ENCODE data around the gene CARHSP1.
"Not testable (repeated sequence)": the region's sequence is repeated elsewhere in the genome, so short reads cannot be mapped to it uniquely, and the experiment has no call there.

Gene CARHSP1

DNA sequence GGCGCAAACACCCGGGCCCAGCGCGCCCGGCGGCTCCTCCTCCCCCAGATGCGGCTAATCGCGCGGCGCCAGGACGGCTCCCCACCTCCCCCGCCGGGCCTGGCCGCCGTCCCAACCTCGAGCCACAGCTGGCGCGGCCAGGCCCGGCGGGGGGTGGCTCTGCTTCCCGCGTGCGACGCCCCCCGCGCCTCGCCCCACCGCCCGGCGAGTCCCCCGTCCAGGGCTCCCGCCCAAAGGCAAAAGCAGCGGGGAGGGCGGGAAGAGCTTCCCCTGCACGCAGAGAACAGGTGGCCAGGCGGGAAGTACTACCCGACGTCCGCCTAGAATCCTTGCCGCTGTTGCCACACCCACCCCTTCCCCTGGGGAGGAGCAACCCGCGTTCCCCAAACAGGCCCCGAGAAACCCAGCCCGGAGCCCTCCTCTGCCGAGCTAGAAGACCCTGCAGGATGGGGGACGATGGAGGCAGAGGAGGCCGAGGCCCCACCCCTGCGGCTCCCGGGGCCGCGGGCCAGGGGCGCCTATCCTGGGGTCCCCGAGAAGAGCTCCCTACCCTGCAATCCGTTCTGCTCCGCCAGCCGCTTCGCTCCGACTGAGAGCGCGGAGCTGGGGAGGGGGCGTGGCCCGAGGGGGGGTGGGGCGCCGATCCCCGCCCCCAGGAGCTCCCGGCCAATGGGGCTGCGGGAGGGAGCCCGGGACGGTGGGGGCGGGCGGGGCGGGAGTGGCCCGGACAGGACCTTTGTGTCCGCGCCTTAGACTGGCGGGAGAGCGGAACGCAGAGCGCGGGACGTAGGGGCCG is at the start of gene CARHSP1:
Gene CARHSP1 (minus strand): TSS at position 591 of the 796 bp plus-strand sequence. CDS start 9,678 bp downstream, outside the sequence.
- peak; percentile 54 for DNase-seq

GRCh38 chr16:8917336-8917735 is 48.5 kb upstream of the CARHSP1 start:
- DNase-seq, result not testable (repeated sequence)

- DNase-seq, result no peak
Measured at GRCh38 chr16:8916541-8917225, 47.9 kb upstream of the CARHSP1 start.

DNA sequence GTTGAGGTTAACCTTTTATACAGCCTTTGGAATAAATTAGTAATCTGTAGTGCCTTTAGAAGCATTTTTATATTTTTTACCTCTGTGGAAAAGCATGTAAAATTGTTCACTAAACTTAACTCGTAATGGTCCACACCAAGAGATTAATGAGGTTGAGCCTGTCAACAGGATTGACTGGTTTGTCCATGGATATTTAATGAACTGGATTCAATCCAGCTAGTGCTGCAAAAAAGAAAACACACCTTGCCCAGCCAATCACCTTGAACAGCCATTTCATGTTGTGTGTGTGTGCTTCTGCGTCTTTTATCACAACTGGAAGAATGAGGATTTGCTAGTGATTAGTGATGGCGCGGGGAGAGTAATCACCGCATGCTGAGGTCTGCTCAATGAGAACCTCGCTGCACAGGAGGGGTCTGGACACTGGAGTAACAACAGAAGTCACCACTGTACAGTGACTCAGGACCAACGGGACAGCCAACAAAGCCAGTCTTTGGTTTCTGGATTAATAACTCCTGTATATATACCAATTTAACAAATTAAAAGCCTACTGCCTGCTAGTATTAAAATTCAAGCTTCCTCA is 47.0 kb upstream of the CARHSP1 start:
- no peak for DNase-seq

DNA sequence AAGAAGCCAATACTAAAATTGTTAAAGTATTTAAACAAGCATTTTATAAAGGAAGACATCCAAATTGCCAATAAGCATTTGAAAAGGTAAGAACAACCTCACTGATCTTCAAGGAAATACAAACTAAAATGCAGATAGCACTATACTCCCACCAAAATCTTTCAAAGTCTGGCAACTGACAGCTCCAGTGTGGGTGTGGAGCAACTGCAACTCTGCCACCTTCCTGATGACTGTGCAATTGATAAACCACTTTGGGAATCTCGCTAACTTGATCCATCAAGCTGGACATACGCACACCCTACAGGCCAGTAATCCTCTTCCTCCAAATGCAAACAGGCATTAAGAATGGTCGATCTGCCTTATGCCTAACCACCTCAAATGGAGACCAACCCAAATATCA is 45.3 kb upstream of the CARHSP1 start:
- no peak for DNase-seq

DNA sequence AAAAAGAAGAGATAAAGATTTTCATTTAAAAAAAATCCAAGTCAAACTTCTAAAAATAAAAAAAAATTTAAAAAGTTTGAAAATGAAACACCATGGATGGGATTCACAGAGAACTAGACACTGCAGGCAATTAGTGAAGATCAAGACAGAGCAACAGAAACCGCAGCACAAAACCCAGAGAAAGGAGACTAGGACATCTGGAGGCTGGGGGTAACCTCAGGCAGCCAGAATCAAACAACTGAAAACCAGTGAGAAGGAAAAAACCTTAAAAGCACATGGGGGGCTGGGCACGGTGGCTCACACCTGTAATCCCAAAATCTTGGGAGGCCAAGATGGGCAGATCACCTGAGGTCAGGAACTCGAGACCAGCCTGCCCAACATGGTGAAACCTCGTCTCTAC is 44.0 kb upstream of the CARHSP1 start:
- no peak for DNase-seq

- DNase-seq, result no peak
Measured at GRCh38 chr16:8910811-8911210, 42.0 kb upstream of the CARHSP1 start.

GRCh38 chr16:8908810-8909468 is 40.1 kb upstream of the CARHSP1 start:
- DNase-seq, result no peak

- DNase-seq, result no peak
Measured at GRCh38 chr16:8907096-8907495, 38.3 kb upstream of the CARHSP1 start.

GRCh38 chr16:8905795-8906591 is 37.2 kb upstream of the CARHSP1 start:
- DNase-seq, result no peak

DNA sequence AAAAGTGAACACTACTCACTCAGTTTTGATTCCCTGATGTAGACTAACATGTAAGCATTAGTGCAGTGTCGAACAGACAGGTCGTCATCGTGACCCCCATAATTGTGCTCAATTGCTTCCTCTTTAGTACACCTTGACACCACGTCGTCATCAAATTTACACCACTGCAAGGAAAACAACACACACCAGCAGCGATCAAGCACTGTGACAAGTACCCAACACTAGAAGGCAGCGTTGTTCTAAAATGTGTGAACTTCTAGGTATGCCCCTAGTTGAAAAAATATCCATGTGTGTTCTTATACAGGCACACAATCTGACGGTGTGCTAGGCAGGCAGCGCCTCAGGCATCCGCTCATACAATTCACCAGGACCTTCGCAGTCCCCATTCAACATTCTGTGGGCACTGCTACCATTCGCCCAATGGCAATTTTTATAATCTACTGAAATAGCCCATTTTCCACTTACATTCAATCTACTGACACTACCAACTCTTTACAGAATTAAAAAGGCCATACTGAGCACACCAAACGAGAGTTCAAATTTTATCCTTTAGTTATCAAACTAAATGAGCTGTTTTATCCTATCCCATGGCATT is 36.5 kb upstream of the CARHSP1 start:
- no peak for DNase-seq

DNA sequence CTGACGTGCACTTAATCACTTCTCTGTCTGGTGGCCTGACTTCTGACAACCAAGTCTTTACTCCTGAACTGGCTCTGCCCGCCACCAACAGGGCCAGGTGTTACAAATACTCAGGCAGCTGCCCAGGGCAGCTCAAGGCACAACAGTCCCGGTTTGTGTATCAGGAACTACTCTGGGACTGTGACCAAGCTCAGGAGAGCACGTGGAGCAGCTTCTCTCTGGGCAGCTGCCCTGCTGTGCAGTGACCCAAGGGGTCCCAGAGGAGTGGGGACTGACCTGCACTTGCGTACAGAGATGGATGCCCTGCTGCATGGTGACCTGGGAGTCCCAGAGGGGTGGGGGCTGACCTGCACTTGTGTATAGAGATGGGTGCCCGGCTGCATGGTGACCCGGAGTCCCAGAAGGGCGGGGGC is 35.2 kb upstream of the CARHSP1 start:
- no peak for DNase-seq

GRCh38 chr16:8903004-8903403 is 34.2 kb upstream of the CARHSP1 start:
- no peak for DNase-seq

DNA sequence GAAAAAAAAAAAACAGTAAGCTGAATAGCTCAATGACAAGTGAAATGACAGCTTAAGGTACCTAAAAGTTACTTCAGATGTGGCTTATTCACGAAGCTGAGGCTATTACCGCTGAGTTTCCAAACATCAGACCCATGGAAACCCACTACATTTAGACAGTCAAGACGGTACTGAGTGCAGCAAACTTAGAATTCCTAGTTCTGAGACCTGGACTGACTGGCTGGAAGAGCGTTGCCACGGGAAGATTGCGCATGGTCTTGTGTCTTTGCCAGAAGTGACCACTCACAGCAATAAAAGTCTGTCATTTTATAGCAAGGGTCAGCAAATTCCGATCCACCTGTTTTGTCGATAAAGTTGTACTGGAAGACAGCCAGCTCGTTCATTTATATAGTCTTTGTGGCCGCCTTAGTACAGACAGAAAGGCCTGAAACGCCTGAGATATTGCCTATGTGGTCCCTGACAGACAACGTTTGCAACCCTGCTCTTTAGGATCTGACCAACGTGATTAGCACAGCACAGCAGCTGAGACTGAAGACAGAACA is 32.6 kb upstream of the CARHSP1 start:
- no peak for DNase-seq

DNA sequence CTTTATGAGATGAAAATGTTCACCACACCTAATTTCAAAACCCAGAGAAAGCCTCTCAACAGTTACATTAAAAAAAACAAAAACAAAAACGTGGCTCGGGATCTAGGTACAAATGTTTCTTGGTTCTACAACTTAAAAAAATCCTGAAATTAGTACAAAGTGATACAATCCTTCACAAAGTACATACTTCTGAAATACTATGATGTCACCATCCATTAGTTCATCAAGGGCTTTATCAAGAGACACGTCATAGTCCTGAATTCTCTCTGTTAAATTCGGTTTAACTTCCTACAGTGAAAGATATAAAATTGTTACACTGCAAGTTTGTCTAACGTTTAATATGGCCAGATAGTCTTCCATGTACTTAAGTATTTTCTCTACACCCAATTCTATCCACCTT is 31.5 kb upstream of the CARHSP1 start:
- DNase-seq, result no peak

- no peak for DNase-seq
Measured at GRCh38 chr16:8899709-8900317, 31.0 kb upstream of the CARHSP1 start.

GRCh38 chr16:8898660-8899318 is 30.0 kb upstream of the CARHSP1 start:
- no peak for DNase-seq

- no peak for DNase-seq
Measured at GRCh38 chr16:8894736-8895334, 26.0 kb upstream of the CARHSP1 start.

GRCh38 chr16:8893976-8894690 is 25.3 kb upstream of the CARHSP1 start:
- DNase-seq, result no peak

DNA sequence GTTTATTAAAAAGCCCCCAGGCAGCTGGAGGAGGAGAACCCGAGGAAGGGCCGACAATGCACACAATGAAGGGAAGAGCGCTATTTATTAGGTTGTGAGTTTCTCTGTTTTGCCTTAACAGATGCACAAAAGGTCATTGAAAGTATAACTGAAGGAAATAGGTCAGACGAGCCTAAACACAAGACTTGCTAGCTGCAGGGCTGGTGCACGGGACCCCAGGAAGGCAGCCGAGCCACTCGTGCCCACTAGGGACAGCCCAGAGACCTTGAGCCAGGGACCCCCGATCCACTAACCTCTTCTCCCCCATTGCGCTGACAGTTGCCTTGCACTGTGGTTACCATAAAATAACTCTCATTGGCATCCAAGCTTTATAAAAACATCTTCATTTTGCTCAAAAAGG is 24.6 kb upstream of the CARHSP1 start:
- no peak for DNase-seq
